SU-DHL-6 (cell line): ENCODE data around the gene DRAP1.
A peak's percentile ranks its signal among the peaks of the same experiment; 100 is the strongest.

ENCODE experiments used
- H2AFZ ChIP-seq: fragments of 200-600 bp; sonication (generic); 2 replicates; pipeline ENCODE4 v1.6.1; 2014; ENCODE audit warnings: low read depth, mild to moderate bottlenecking, moderate library complexity, mixed read lengths, antibody characterized with exemption, low read length; ENCODE audit not compliant: severe bottlenecking
- H3F3A ChIP-seq: fragments of 200-600 bp; shearing (Covaris generic); 2 replicates; pipeline ENCODE4 v1.6.0; 2016; ENCODE audit warnings: antibody characterized with exemption, mild to moderate bottlenecking; ENCODE audit not compliant: insufficient read depth
- H3K27ac ChIP-seq: fragments of 200-600 bp; sonication (generic); 2 replicates; pipeline ENCODE4 v1.5.1; 2016; ENCODE audit warnings: low read depth, mild to moderate bottlenecking, low read length, moderate library complexity, mixed read lengths
- H3K27me3 ChIP-seq: fragments of 200-600 bp; sonication (generic), shearing (Covaris generic); 2 replicates; pipeline ENCODE4 v1.6.0; 2014; ENCODE audit warnings: mild to moderate bottlenecking, low read length
- H3K36me3 ChIP-seq: fragments of 200-600 bp; sonication (generic); 2 replicates; pipeline ENCODE4 v1.6.1; 2014; ENCODE audit warnings: mild to moderate bottlenecking, low read length, mixed read lengths
- H3K4me2 ChIP-seq: fragments of 300-600, 200-600 bp; shearing (Covaris generic), sonication (generic); 2 replicates; pipeline ENCODE4 v1.6.0; 2014; ENCODE audit warnings: low read length, low read depth, mild to moderate bottlenecking; ENCODE audit not compliant: poor library complexity, severe bottlenecking
- H3K4me3 ChIP-seq: fragments of 200-600 bp; sonication (generic); 2 replicates; pipeline ENCODE4 v1.5.1; 2014; ENCODE audit warnings: antibody characterized with exemption, low read length, mild to moderate bottlenecking, mixed read lengths; ENCODE audit not compliant: insufficient read depth, poor library complexity, severe bottlenecking
- H3K79me2 ChIP-seq: fragments of 200-600 bp; sonication (generic); 2 replicates; pipeline ENCODE4 v1.6.1; 2014; ENCODE audit warnings: mild to moderate bottlenecking, low read length, moderate library complexity; ENCODE audit not compliant: insufficient read depth
- H3K9ac ChIP-seq: fragments of 200-600 bp; sonication (generic); 2 replicates; pipeline ENCODE4 v1.7.0; 2014; ENCODE audit warnings: mild to moderate bottlenecking, low read length
- H3K9me2 ChIP-seq: fragments of 200-600 bp; sonication (generic); replicated peaks from 2 replicates; pipeline ENCODE4 v1.6.1; 2014; ENCODE audit warnings: low read length; ENCODE audit not compliant: insufficient read depth
- H3K9me3 ChIP-seq: fragments of 200-600 bp; sonication (generic); 2 replicates; pipeline ENCODE4 v1.6.1; 2014; ENCODE audit warnings: low read length, mixed read lengths; ENCODE audit not compliant: insufficient read depth
- H4K20me1 ChIP-seq: fragments of 200-600 bp; sonication (generic); 2 replicates; pipeline ENCODE4 v1.6.1; 2014; ENCODE audit warnings: low read depth, mild to moderate bottlenecking, antibody characterized with exemption, low read length, moderate library complexity, mixed read lengths
- CTCF ChIP-seq: fragments of 200-600 bp; sonication (generic); IDR thresholded peaks from one replicate; pipeline ENCODE4 v1.5.1; 2017; ENCODE audit warnings: antibody characterized with exemption, mild to moderate bottlenecking, low read length, moderate library complexity; ENCODE audit not compliant: insufficient read depth, poor library complexity, severe bottlenecking
- EZH2phosphoT487 ChIP-seq: fragments of 200-600 bp; sonication (generic), shearing (Covaris generic); conservative IDR thresholded peaks from 2 replicates; pipeline ENCODE4 v1.6.1; 2018; ENCODE audit warnings: mild to moderate bottlenecking, antibody characterized with exemption, low read length, moderate library complexity, mixed read lengths

Gene DRAP1

GRCh38 chr11:65917434-65918210, 1.6 kb upstream of the DRAP1 start:
- Histone ChIP-seq H3F3A (no peaks in the 10 kb centered on the region), H3K9me3 (no peaks in the 10 kb centered on the region), H3K9ac (peak overlapping the region; percentile 76; the same call in 1 of the 2 replicates), H3K79me2 (no peaks in the 10 kb centered on the region), H4K20me1 (no peaks in the 10 kb centered on the region), H3K4me3 (peak overlapping the region; percentile 73), H3K36me3 (no peaks in the 10 kb centered on the region), H2AFZ (no peak overlapping the region), H3K27me3 (no peaks in the 10 kb centered on the region), H3K27ac (no peak overlapping the region), H3K9me2 (no peaks in the 10 kb centered on the region), H3K4me2 (peak overlapping the region; percentile 87)
- TF ChIP-seq EZH2phosphoT487: no peak
- TF ChIP-seq CTCF: no peak

- Histone ChIP-seq H3K9ac (peak within 1 kb of the TSS; percentile 76), H3K27ac (peak within 1 kb of the TSS; percentile 38; the same call in 1 of the 2 replicates), H2AFZ (peak within 1 kb of the TSS; percentile 99), H3K79me2 (no peaks in the 10 kb centered on the region), H3F3A (no peaks in the 10 kb centered on the region), H3K4me3 (peak within 1 kb of the TSS; percentile 84), H3K9me2 (no peaks in the 10 kb centered on the region), H3K4me2 (peak within 1 kb of the TSS; percentile 87), H3K27me3 (no peaks in the 10 kb centered on the region), H3K9me3 (no peaks in the 10 kb centered on the region), H3K36me3 (no peaks in the 10 kb centered on the region), H4K20me1 (no peaks in the 10 kb centered on the region)
- no peak for TF ChIP-seq EZH2phosphoT487
- no peak for TF ChIP-seq CTCF
These were observed 750 bp upstream of the DRAP1 start, which contains the start of gene C11orf68 for GRCh38 chr11:65918211-65919140. Gene C11orf68, minus strand, starts transcription at chr11:65919062. Its CDS starts 31 bp downstream, at chr11:65919031.

GRCh38 chr11:65919573-65920371, 546 bp downstream of the DRAP1 start:
- Histone ChIP-seq H3K9me2 (no peaks in the 10 kb centered on the region), H3K27ac (no peak overlapping the region), H2AFZ (peak overlapping the region; percentile 29)

More at GRCh38 chr11:65919573-65920371, 546 bp downstream of the DRAP1 start:
- Histone ChIP-seq H3K4me2 (peak overlapping the region; percentile 81), H4K20me1 (no peaks in the 10 kb centered on the region), H3K36me3 (no peaks in the 10 kb centered on the region), H3K27me3 (no peaks in the 10 kb centered on the region), H3F3A (no peaks in the 10 kb centered on the region), H3K9me3 (no peaks in the 10 kb centered on the region), H3K79me2 (no peaks in the 10 kb centered on the region), H3K9ac (peak overlapping the region; percentile 67), H3K4me3 (peak overlapping the region; percentile 84)
- TF ChIP-seq EZH2phosphoT487 (no peak), CTCF (no peak)
